Measurements from ENCODE around the gene YRDC. TPM values are rescaled to one million over a fixed set of nuclear protein-coding genes. Genes with fewer than 3 reads are reported as not detected.
"Not testable (repeated sequence)": the region's sequence is repeated elsewhere in the genome, so short reads cannot be mapped to it uniquely, and the experiment has no call there.

Gene YRDC
- total RNA-seq, 1 experiment from 2014 or later = 41.4 TPM

- TF ChIP-seq EZH2phosphoT487 (IDR thresholded peaks at IDR 0.05; ENCODE audit: borderline replicate concordance) = no peak
- TF ChIP-seq FOSL1 (IDR thresholded peaks at IDR 0.05; ENCODE audit: low read depth) = no peak
- no peak for TF ChIP-seq ELF1 (IDR thresholded peaks at IDR 0.05; ENCODE audit: borderline replicate concordance, low read depth)
- no peak for TF ChIP-seq ATF3 (IDR thresholded peaks at IDR 0.05)
Observed at GRCh38 chr1:37776946-37777516, 31.0 kb downstream of the YRDC start (continued).

GRCh38 chr1:37771440-37771839 lies 36.6 kb downstream of the YRDC start:
- BruUV-seq (replicated peaks); H3K4me2 ChIP-seq (ENCODE audit: low read length); H2AFZ ChIP-seq (ENCODE audit: low read depth, low read length, poor library complexity, severe bottlenecking); ATAC-seq; DNase-seq (ENCODE audit: low read depth, low spot score); H3K79me2 ChIP-seq (ENCODE audit: insufficient read depth, low read length); H3K9me2 ChIP-seq (ENCODE audit: insufficient read depth); H3K27ac ChIP-seq (ENCODE audit: low read depth, low read length); H4K20me1 ChIP-seq (ENCODE audit: insufficient read depth); RAD21 ChIA-PET (ENCODE audit: low non-redundant PET in 1 of 2, low total read pairs in 2 of 2, uncharacterized antibody in 2 of 2, unreplicated experiment in 2 of 2); H3K4me1 ChIP-seq (ENCODE audit: control insufficient read depth in 1 of 2, insufficient read depth in 2 of 2, low read length in 2 of 2); CTCF ChIA-PET; H3K9me3 ChIP-seq (ENCODE audit: control insufficient read depth in 1 of 2, insufficient read depth in 1 of 2, low read depth in 1 of 2, low read length in 2 of 2); intact Hi-C loops (cut with micrococcal nuclease); POLR2A ChIA-PET; H3K9ac ChIP-seq (ENCODE audit: low read length); H3K4me3 ChIP-seq (replicated peaks in 1 of 2; ENCODE audit: low read depth in 1 of 2, low read length in 2 of 2); H3K36me3 ChIP-seq (ENCODE audit: control insufficient read depth in 1 of 2, insufficient read depth in 2 of 2, low read length in 2 of 2): not testable (repeated sequence)
- H3K27me3 ChIP-seq (ENCODE audit: insufficient read depth, low read length) = peaks cover 36% of the 10 kb centered on the region

GRCh38 chr1:37767488-37767887 lies 40.5 kb downstream of the YRDC start:
- ChIA-PET CTCF (no interaction called here), POLR2A (no interaction called here), RAD21 (ENCODE audit: low non-redundant PET in 1 of 2, low total read pairs in 2 of 2, uncharacterized antibody in 2 of 2, unreplicated experiment in 2 of 2) (no interaction called here)
- Histone ChIP-seq H3K9ac (ENCODE audit: low read length) (no peak overlapping the region), H3K27ac (ENCODE audit: low read depth, low read length) (no peak overlapping the region), H3K4me2 (ENCODE audit: low read length) (no peak overlapping the region), H3K9me3 (ENCODE audit: control insufficient read depth in 1 of 2, insufficient read depth in 1 of 2, low read depth in 1 of 2, low read length in 2 of 2) (no peaks in the 10 kb centered on the region), H3K9me2 (ENCODE audit: insufficient read depth) (no peaks in the 10 kb centered on the region), H3K4me3 (replicated peaks in 1 of 2; ENCODE audit: low read depth in 1 of 2, low read length in 2 of 2) (no peak overlapping the region), H2AFZ (ENCODE audit: low read depth, low read length, poor library complexity, severe bottlenecking) (no peak overlapping the region), H3K79me2 (ENCODE audit: insufficient read depth, low read length) (no peaks in the 10 kb centered on the region), H3K27me3 (ENCODE audit: insufficient read depth, low read length) (peaks cover 40% of the 10 kb centered on the region), H4K20me1 (ENCODE audit: insufficient read depth) (no peaks in the 10 kb centered on the region), H3K4me1 (ENCODE audit: control insufficient read depth in 1 of 2, insufficient read depth in 2 of 2, low read length in 2 of 2) (peaks cover 0 to 8% of the 10 kb centered on the region in 2 experiments; a peak in 1 of 4 replicates), H3K36me3 (ENCODE audit: control insufficient read depth in 1 of 2, insufficient read depth in 2 of 2, low read length in 2 of 2) (no peaks in the 10 kb centered on the region)
- DNase-seq (ENCODE audit: low read depth, low spot score) (no peak), ATAC-seq (no peak)
- TF ChIP-seq ZFX (IDR thresholded peaks at IDR 0.05) (no peak), ATF3 (IDR thresholded peaks at IDR 0.05) (no peak), EGR1 (IDR thresholded peaks at IDR 0.05; ENCODE audit: low read depth) (no peak), ZNF274 (IDR thresholded peaks at IDR 0.05; ENCODE audit: low read depth, low read length) (no peak), SRF (IDR thresholded peaks at IDR 0.05; ENCODE audit: low read depth) (no peak), POLR2A (IDR thresholded peaks at IDR 0.05; ENCODE audit: borderline replicate concordance, extremely low read depth, insufficient read depth, insufficient read length) (no peak), CBX3 (IDR thresholded peaks at IDR 0.05; ENCODE audit: low read depth) (no peak), FOSL1 (IDR thresholded peaks at IDR 0.05; ENCODE audit: low read depth) (no peak)
- TF ChIP-seq, protein P1, sequence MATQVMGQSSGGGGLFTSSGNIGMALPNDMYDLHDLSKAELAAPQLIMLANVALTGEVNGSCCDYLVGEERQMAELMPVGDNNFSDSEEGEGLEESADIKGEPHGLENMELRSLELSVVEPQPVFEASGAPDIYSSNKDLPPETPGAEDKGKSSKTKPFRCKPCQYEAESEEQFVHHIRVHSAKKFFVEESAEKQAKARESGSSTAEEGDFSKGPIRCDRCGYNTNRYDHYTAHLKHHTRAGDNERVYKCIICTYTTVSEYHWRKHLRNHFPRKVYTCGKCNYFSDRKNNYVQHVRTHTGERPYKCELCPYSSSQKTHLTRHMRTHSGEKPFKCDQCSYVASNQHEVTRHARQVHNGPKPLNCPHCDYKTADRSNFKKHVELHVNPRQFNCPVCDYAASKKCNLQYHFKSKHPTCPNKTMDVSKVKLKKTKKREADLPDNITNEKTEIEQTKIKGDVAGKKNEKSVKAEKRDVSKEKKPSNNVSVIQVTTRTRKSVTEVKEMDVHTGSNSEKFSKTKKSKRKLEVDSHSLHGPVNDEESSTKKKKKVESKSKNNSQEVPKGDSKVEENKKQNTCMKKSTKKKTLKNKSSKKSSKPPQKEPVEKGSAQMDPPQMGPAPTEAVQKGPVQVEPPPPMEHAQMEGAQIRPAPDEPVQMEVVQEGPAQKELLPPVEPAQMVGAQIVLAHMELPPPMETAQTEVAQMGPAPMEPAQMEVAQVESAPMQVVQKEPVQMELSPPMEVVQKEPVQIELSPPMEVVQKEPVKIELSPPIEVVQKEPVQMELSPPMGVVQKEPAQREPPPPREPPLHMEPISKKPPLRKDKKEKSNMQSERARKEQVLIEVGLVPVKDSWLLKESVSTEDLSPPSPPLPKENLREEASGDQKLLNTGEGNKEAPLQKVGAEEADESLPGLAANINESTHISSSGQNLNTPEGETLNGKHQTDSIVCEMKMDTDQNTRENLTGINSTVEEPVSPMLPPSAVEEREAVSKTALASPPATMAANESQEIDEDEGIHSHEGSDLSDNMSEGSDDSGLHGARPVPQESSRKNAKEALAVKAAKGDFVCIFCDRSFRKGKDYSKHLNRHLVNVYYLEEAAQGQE (IDR thresholded peaks at IDR 0.05; ENCODE audit: low read depth) = no peak
- intact Hi-C loops (cut with micrococcal nuclease) = no loop called here
- no TSS peak for BruUV-seq (replicated peaks)

All from HCT116 (cell line).